NCI-H2029 treated with DMSO at 0.1 percent for 48 hours (cell line): ENCODE measurements around the gene CYB5A.

Source experiments
- DNase-seq: peaks from one replicate; lab custom pipeline; 2025; lab: John Stamatoyannopoulos, UW

CYB5A gene

DNA sequence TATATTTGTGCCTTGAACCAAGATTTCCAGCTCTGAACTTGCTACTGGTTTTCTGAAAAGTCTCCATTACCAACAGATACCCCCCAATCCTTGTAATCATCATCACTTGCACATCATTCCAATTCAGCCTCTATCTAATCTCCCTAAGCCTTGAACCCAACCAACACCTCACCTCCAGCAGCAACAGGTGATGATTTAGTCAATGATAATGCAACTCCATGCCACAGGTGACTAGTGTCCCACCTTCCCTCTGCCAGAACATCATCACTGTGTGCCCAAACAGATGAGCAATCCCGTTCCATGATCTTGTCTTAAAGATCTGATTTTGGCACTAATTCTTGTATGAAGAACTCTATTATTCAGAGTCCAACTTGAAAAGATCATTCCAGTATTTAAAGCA is 75.9 kb downstream of the CYB5A start:
- DNase-seq = no peak

DNA sequence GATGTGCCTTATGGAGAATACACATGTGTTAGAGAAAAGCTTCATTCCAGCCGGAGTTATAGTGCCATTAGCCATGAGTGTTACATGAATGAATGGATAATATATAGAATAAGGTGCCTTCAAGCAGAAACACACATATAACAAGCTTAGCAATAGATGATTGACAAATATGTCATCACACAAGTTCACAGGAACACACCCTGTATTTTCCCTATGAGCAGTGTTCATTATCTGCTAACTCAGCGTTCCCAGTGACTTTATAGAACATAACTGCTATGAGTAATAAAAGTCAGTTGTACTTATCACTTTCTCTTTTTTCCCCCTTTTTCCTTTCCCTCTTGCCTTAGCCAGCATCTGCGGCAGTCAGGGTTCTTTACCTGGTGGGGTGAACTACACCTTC is 78.3 kb downstream of the CYB5A start:
- DNase-seq = no peak

DNA sequence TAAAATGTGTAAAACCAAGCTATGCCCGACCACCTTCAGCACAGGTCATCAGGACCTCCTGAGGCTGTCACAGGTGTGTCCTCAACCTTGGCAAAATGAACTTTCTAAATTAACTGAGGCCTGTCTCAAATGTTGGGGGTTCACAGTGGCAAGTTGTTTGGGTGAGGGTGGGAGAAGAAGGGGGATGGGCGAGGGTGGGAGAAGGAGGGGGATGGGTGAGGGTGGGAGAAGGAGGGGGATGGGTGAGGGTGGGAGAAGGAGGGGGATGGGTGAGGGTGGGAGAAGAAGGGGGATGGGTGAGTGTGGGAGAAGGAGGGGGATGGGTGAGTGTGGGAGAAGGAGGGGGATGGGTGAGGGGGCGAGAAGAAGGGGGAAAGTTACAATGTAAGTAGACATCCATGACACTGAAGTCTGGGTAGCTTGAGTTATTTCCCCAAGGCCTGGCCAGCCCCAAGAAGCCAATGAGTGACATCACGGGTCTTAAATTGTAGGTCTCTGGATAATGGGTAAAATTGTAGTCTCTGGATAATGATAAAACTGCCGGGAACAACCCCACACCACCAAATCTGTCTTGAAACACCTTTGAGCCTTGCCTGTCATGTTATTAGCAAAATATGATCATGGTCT is 87.1 kb downstream of the CYB5A start:
- DNase-seq = no peak

DNA sequence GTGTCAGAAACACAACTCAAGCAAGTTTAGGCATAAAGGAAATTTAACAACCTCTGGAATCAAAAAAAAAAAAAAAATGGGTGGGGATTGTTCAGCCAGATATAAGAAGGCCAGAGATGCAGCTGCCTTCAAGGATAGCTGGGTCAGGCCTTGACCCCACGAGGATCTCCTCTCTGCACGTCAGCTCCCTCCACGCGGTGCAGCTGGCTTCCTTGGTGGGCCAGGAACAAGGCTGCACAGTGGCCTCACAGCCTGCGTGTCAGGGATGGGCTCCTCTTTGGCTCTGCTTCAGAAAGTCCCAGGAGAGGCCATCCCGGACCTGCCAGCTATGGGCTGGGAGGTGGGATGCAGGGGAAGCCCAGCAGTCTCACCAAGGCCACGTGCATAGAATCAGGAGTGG is 88.0 kb downstream of the CYB5A start:
- DNase-seq = no peak
